ENCODE results near the gene ALKBH7.

The ALKBH7 gene

DNA sequence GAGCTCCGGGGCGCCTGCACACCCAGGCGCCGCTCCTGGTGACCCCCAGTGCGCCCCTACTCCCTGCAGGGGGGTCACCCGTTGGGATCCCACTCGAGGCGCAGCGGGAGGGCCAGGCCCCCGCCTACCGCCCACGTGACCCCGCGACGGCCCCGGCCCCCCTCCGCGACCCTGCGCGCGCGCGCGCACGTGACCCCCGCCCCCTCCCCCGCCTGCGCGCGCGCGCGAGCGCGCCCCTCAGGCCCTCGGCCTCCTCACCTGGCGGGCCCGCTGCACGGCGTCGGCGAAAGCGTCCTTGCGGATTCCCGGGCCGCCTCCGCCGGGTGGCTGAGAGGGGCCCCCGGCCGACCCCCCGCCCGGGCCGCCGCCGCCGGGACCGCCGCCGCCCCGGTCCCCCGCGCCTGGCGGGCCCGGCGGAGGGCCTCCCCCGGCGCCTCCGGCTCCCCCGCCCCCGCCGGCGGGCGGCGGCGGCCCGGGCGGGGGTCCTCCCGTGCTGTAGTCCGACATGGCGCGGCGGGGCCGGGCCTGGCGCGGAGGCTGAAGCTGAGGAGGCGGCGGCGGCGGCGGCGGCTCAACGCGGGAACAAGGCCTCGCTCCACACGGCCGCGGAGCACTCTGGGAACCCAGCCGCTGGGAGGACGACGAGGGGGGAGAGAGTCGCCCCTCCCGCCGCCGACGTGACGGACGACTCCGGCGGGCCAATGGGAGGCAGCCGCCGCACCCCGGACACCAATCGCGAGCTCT is 51.8 kb downstream of the ALKBH7 start, which contains the start of gene KHSRP:
TSS of gene KHSRP (minus strand) at position 617 of the 744 bp plus-strand sequence. CDS start at position 507, 110 bp downstream.
- peak within 1 kb of the TSS; percentile 86 to 90 for H3K4me3 ChIP-seq (ENCODE audit: low read length in 2 of 2)
- H3K36me3 ChIP-seq (ENCODE audit: control insufficient read depth in 2 of 2, insufficient read depth in 2 of 2, low read length in 2 of 2): peaks cover 23 to 24% of the 10 kb centered on the region in 2 donors
- H3K4me1 ChIP-seq (ENCODE audit: control insufficient read depth in 2 of 2, insufficient read depth in 2 of 2, low read length in 2 of 2): peaks cover 11 to 16% of the 10 kb centered on the region in 2 donors
- H3K27ac ChIP-seq (ENCODE audit: low read depth in 2 of 2, low read length in 2 of 2): peak within 1 kb of the TSS; percentile 67 to 84
- H3K9ac ChIP-seq (ENCODE audit: low read depth in 1 of 2, low read length in 2 of 2): peak within 1 kb of the TSS; percentile 74 to 88
- H3K27me3 ChIP-seq (ENCODE audit: control insufficient read depth in 2 of 2, insufficient read depth in 2 of 2, low read length in 2 of 2): no peaks in the 10 kb centered on the region
- no peaks in the 10 kb centered on the region for H3K9me3 ChIP-seq (ENCODE audit: control insufficient read depth in 2 of 2, low read length in 2 of 2)

All from mucosa of rectum (tissue), 2 donors.